Stomach (tissue), 9 donors: ENCODE results near the gene PTPRT. TPM values are rescaled to one million over a fixed set of nuclear protein-coding genes. Genes with fewer than 3 reads are reported as not detected.

Experiments used
- DNase-seq, 2 donors: peaks; one replicate each; pipeline versions ENCODE4 v3.0.0 to v3.0.0-alpha.2; 2013 to 2019
- H3K27ac ChIP-seq, 5 donors: fragments of 200-600 bp in 4 of 5; sonication (generic) in 4 of 5; one replicate each; pipeline ENCODE4 v1.5.1; 2013 to 2019; ENCODE audit warnings: mild to moderate bottlenecking in 1 of 5, moderate library complexity in 1 of 5
- H3K27me3 ChIP-seq, 3 donors: fragments of 200-600 bp; sonication (generic); one replicate each; pipeline ENCODE4 v1.5.1; 2017 to 2019; ENCODE audit warnings: mixed run types in 1 of 3
- H3K36me3 ChIP-seq, 4 donors: fragments of 200-600 bp; sonication (generic); 1 replicate in 3 of 4; 2 replicates in 1 of 4; pipeline ENCODE4 v1.5.1; 2016 to 2019
- H3K4me1 ChIP-seq, 4 donors: fragments of 200-600 bp; sonication (generic); one replicate each; pipeline ENCODE4 v1.5.1; 2016 to 2019
- H3K4me3 ChIP-seq, 4 donors: fragments of 200-600 bp; sonication (generic) in 3 of 4; one replicate each; pipeline ENCODE4 v1.5.1; 2016 to 2019; ENCODE audit warnings: mild to moderate bottlenecking in 1 of 4
- H3K9me3 ChIP-seq, 4 donors: fragments of 200-600 bp; sonication (generic); one replicate each; pipeline ENCODE4 v1.5.1; 2016 to 2019
- EP300 ChIP-seq: sonication (generic); formaldehyde crosslinking; IDR thresholded peaks from one replicate; pipeline ENCODE4 v1.6.1; 2017; ENCODE audit warnings: antibody characterized with exemption
- POLR2A ChIP-seq, 4 donors: fragments of 450-650 bp; IDR thresholded peaks; one replicate each; pipeline ENCODE4 v1.6.1; 2016; ENCODE audit warnings: antibody characterized with exemption in 4 of 4, control low read depth in 2 of 4, mild to moderate bottlenecking in 1 of 4, moderate library complexity in 1 of 4
- POLR2AphosphoS5 ChIP-seq, 3 donors: sonication (generic); formaldehyde crosslinking; IDR thresholded peaks; one replicate each; pipeline ENCODE4 v1.6.1; 2016; ENCODE audit warnings: antibody characterized with exemption in 3 of 3
- WGBS, 5 donors: extraction: QIAGEN DNeasy Blood & Tissue Kit in 3 of 5; methylation state at CpG; one replicate each; pipeline versions ENCODE4 v1.1.5 to v1.1.7; 2013 to 2018; 5-methylcytosine and 5-hydroxymethylcytosine counted together
- intact Hi-C: fragments of 100-400 bp; cut with DNase I; formaldehyde crosslinking; loops from one replicate; pipeline ENCODE4 v1.15.1; 2023; ENCODE audit warnings: low total_unique reads
- polyA plus RNA-seq, 3 donors: library from polyadenylated mRNA; stranded (reverse); fragments of 200-250 nt; gene quantifications; one replicate each; pipeline ENCODE4 v1.2.3, GENCODE V29; 2013
- total RNA-seq, 5 donors: library from RNA; depleted of rRNA; stranded (reverse); fragments of >200 nt; gene quantifications; one replicate each; pipeline versions ENCODE4 v1.1.0 to v1.2.3, GENCODE V29; 2014 to 2016
- TF ChIP-seq, protein P1 (sequence below), 7 experiments: fragments of 450-650 bp in 4 of 7; fragments of 200-600 bp in 3 of 7; sonication (generic) in 3 of 7; IDR thresholded peaks; one replicate each; pipeline ENCODE4 v1.5.1; 2016 to 2019; ENCODE audit warnings: antibody characterized with exemption in 7 of 7, control low read depth in 2 of 7, mild to moderate bottlenecking in 1 of 7
- donor health status: healthy with polysubstance abuse.
- donor health status: Bipolar disorder and iron deficiency.
- donor health status: healthy.

The PTPRT gene
- total and polyA plus RNA-seq, 8 donors, result 0.05 to 11.6 (median 1.7) TPM; not detected in 2

DNA sequence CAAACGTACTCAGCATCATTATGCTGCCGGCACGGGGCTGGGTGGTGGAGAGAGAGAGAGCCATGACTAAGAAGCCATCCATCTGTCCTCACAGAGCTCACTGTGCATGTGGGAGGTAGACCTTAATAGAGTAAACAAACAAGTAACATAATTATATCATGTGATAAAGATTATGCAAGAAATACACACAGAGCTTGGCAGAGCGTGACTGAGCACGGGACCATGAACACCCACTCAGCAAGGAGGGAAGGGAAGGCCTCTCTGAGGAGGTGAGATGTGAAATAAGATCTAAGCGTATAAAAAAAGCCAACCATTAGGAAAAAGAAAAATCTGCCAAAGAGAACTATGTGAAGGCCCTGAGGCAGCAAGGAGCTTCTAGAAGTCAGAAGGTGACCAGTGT, 207.5 kb downstream of the PTPRT start:
- no peaks in the 10 kb centered on the region for H3K27me3 ChIP-seq
- H3K36me3 ChIP-seq, result no peaks in the 10 kb centered on the region
- H3K27ac ChIP-seq, result no peak overlapping the region
- no peaks in the 10 kb centered on the region for H3K4me1 ChIP-seq
- intact Hi-C loops, result no loop called here
- H3K9me3 ChIP-seq, result no peaks in the 10 kb centered on the region
- WGBS, 5 donors, result 74 to 85% (median 81%) methylated on average over 6 of the region's 6 CpGs
- no peak overlapping the region for H3K4me3 ChIP-seq
- TF ChIP-seq, protein P1, sequence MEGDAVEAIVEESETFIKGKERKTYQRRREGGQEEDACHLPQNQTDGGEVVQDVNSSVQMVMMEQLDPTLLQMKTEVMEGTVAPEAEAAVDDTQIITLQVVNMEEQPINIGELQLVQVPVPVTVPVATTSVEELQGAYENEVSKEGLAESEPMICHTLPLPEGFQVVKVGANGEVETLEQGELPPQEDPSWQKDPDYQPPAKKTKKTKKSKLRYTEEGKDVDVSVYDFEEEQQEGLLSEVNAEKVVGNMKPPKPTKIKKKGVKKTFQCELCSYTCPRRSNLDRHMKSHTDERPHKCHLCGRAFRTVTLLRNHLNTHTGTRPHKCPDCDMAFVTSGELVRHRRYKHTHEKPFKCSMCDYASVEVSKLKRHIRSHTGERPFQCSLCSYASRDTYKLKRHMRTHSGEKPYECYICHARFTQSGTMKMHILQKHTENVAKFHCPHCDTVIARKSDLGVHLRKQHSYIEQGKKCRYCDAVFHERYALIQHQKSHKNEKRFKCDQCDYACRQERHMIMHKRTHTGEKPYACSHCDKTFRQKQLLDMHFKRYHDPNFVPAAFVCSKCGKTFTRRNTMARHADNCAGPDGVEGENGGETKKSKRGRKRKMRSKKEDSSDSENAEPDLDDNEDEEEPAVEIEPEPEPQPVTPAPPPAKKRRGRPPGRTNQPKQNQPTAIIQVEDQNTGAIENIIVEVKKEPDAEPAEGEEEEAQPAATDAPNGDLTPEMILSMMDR (IDR thresholded peaks at IDR 0.05), result no peak
- TF ChIP-seq POLR2A (IDR thresholded peaks at IDR 0.05) (no peak), EP300 (no peak)
- DNase-seq, result no peak

DNA sequence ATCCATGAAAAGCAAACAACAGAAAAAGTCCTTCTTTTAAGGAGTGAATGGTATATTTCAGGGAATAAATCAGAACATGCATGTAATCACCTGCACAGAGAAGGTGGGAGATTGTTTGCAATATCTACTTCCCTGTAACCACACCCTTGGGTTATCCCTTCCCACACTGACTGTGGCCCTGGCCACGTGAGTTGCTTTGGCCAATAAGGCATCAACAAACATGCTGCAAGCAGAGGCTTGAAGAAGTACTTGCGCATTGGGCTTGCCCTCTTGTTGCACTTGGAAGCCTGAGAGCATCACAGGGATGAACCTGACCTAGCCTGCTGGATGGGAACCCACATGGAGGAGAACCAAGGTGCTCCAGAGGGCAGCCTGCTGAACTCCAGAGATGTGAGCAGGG, 208.5 kb downstream of the PTPRT start:
- WGBS, 5 donors, result 34 to 57% (median 38%) methylated on average over 2 of the region's 2 CpGs
- no peak overlapping the region for H3K4me3 ChIP-seq
- TF ChIP-seq, protein P1 (IDR thresholded peaks at IDR 0.05), result no peak
- TF ChIP-seq POLR2A (IDR thresholded peaks at IDR 0.05) (no peak), POLR2AphosphoS5 (IDR thresholded peaks at IDR 0.05) (no peak), EP300 (no peak)
- H3K4me1 ChIP-seq, result no peaks in the 10 kb centered on the region
- H3K27me3 ChIP-seq, result no peaks in the 10 kb centered on the region
- intact Hi-C loops, result no loop called here
- H3K9me3 ChIP-seq, result no peaks in the 10 kb centered on the region
- no peaks in the 10 kb centered on the region for H3K36me3 ChIP-seq
- no peak overlapping the region for H3K27ac ChIP-seq
- DNase-seq, result peak in 1 of 2 donors; percentile 59

DNA sequence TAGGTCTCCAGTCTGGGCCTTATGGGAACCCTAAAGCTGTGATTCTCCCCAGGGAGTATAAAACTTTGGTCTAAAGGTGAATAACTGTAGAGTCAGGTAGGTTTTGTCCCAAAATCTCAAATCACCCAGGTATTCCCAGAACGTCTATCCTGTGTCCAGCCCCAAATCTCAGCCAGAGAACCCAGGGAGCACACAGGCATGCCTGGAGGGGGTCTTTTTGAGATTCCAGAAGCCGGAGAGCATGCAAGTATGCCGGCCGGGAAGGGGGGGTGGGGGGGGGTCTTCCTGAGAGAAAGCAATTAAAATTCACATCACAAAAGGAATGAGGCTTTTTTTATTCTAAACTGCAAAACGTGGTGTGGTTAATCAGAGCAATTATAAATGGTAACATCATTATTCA, 210.0 kb downstream of the PTPRT start:
- no peak overlapping the region for H3K4me3 ChIP-seq
- no peak for DNase-seq
- TF ChIP-seq POLR2A (IDR thresholded peaks at IDR 0.05) (no peak), POLR2AphosphoS5 (IDR thresholded peaks at IDR 0.05) (no peak), EP300 (no peak)
- TF ChIP-seq, protein P1 (IDR thresholded peaks at IDR 0.05), result no peak
- H3K27me3 ChIP-seq, result no peaks in the 10 kb centered on the region
- no peaks in the 10 kb centered on the region for H3K4me1 ChIP-seq
- intact Hi-C loops, result no loop called here
- WGBS, 5 donors, result 24 to 43% (median 34%) methylated on average over 5 of the region's 5 CpGs
- no peaks in the 10 kb centered on the region for H3K36me3 ChIP-seq
- no peaks in the 10 kb centered on the region for H3K9me3 ChIP-seq
- no peak overlapping the region for H3K27ac ChIP-seq

DNA sequence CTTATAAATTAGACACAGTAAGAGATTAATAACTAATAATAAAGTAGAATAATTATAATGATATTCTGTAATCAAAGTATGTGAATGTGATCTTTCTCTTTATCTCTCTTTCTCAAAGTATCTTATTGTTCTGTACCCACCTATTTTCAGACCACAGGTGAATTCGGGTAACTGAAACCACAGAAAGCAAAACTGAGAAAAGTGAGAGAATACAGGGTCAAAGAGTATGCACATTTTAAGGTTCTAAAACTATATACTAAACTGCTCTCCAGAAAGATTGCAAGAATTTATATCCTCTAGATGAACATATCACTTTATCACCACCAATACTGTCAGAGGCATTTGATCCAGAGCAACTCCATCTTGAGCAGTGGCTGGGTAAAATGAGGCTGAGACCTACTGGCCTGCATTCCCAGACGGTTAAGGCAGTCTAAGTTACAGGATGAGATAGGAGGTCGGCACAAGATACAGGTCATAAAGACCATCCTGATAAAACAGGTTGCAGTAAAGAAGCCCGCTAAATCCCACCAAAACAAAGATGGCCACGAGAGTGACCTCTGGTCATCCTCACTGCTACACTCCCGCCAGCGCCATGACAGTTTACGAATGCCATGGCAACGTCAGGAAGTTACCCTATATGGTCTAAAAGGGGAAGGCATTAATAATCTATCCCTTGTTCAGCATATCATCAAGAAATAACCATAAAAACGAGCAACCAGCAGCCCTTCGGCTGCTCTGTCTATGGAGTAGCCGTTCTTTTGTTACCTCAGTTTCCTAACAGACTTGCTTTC, 211.3 kb downstream of the PTPRT start:
- H3K4me3 ChIP-seq, result no peak overlapping the region
- no peak for DNase-seq
- TF ChIP-seq EP300 (no peak), POLR2AphosphoS5 (IDR thresholded peaks at IDR 0.05) (no peak), POLR2A (IDR thresholded peaks at IDR 0.05) (no peak)
- TF ChIP-seq, protein P1 (IDR thresholded peaks at IDR 0.05), result no peak
- WGBS, 5 donors, result 83 to 86% (median 85%) methylated on average over 12 of the region's 12 CpGs
- H3K36me3 ChIP-seq, result no peaks in the 10 kb centered on the region
- H3K4me1 ChIP-seq, result no peaks in the 10 kb centered on the region
- no peaks in the 10 kb centered on the region for H3K27me3 ChIP-seq
- H3K27ac ChIP-seq, result no peak overlapping the region
- intact Hi-C loops, result no loop called here
- no peaks in the 10 kb centered on the region for H3K9me3 ChIP-seq
